HCT116 (cell line): ENCODE results near the gene TECPR1. TPM values are rescaled to one million over a fixed set of nuclear protein-coding genes. Genes with fewer than 3 reads are reported as not detected.

Experiments
- ATAC-seq: fragments of 200-7000 bp; cut with Tn5 transposase; 2 replicates; pipeline ENCODE4 v1.9.1; 2020; ENCODE audit warnings: mild to moderate bottlenecking, moderate library complexity
- BruUV-seq: library from RNA; stranded (reverse); fragments of 400-500 nt; replicated peaks from 2 replicates; lab custom pipeline; 2021; lab: Mats Ljungman, UMichigan
- CTCF ChIA-PET: fragments of 300-600 bp; sonication (Branson Sonifier 250); formaldehyde crosslinking; loops from one replicate; lab custom pipeline; 2021; ENCODE audit warnings: antibody characterized with exemption; lab: Charles Lee
- POLR2A ChIA-PET: fragments of 300-600, 350-600 bp; sonication (Branson Sonifier 250); formaldehyde crosslinking; loops from one replicate; lab custom pipeline; 2021; ENCODE audit warnings: antibody characterized with exemption; lab: Charles Lee
- RAD21 ChIA-PET, 2 experiments: fragments of 300-600 bp; sonication (Branson Sonifier 250); formaldehyde crosslinking; loops; one replicate each; lab custom pipeline; 2023; ENCODE audit warnings: low total read pairs in 2 of 2; ENCODE audit not compliant: uncharacterized antibody in 2 of 2, unreplicated experiment in 2 of 2, low non-redundant PET in 1 of 2; lab: Charles Lee
- DNase-seq: peaks from one replicate; pipeline ENCODE4 v3.0.0-alpha.2; 2010; ENCODE audit warnings: low read depth, low spot score
- H2AFZ ChIP-seq: fragments of 200-600 bp; shearing (Covaris generic), sonication (generic); 2 replicates; pipeline ENCODE4 v1.6.1; 2017; ENCODE audit warnings: low read depth, mixed run types, mixed read lengths, antibody characterized with exemption, low read length; ENCODE audit not compliant: poor library complexity, severe bottlenecking
- H3K27ac ChIP-seq: 2 replicates; pipeline ENCODE4 v1.5.1; 2012; ENCODE audit warnings: low read depth, low read length
- H3K27me3 ChIP-seq: fragments of 200-600 bp; sonication (generic); 2 replicates; pipeline ENCODE4 v1.6.1; 2016; ENCODE audit warnings: mixed run types, low read length, mixed read lengths; ENCODE audit not compliant: insufficient read depth
- H3K36me3 ChIP-seq, 2 experiments: fragments of 200-500 bp in 1 of 2; fragments of 200-600 bp in 1 of 2; sonication (Bioruptor generic) in 1 of 2; sonication (generic) in 1 of 2; 2 replicates each; pipeline versions ENCODE4 v1.5.1 to v1.6.1; 2014 to 2016; ENCODE audit warnings: low read length in 2 of 2, inconsistent platforms in 1 of 2, mixed read lengths in 1 of 2, mixed run types in 1 of 2; ENCODE audit not compliant: insufficient read depth in 2 of 2, control insufficient read depth in 1 of 2
- H3K4me1 ChIP-seq, 2 experiments: fragments of 200-600 bp in 1 of 2; sonication (generic) in 1 of 2; 2 replicates each; pipeline versions ENCODE4 v1.5.1 to v1.6.1; 2012 to 2017; ENCODE audit warnings: low read length in 2 of 2, inconsistent platforms in 1 of 2, mild to moderate bottlenecking in 1 of 2, mixed read lengths in 1 of 2, mixed run types in 1 of 2, moderate library complexity in 1 of 2; ENCODE audit not compliant: insufficient read depth in 2 of 2, control insufficient read depth in 1 of 2
- H3K4me2 ChIP-seq: fragments of 200-600 bp; sonication (generic); 2 replicates; pipeline ENCODE4 v1.6.1; 2017; ENCODE audit warnings: mixed run types, low read length, mixed read lengths
- H3K4me3 ChIP-seq, 2 experiments: fragments of 200-600 bp in 1 of 2; sonication (generic) in 1 of 2; replicated peaks in 1 of 2; 2 replicates each; pipeline ENCODE4 v1.5.1; 2011 to 2016; ENCODE audit warnings: low read length in 2 of 2, control low read depth in 1 of 2, low read depth in 1 of 2, mild to moderate bottlenecking in 1 of 2, mixed read lengths in 1 of 2, mixed run types in 1 of 2
- H3K79me2 ChIP-seq: fragments of 200-600 bp; sonication (generic); 2 replicates; pipeline ENCODE4 v1.6.1; 2017; ENCODE audit warnings: mild to moderate bottlenecking, mixed run types, low read length, moderate library complexity, mixed read lengths; ENCODE audit not compliant: insufficient read depth
- H3K9ac ChIP-seq: fragments of 200-600 bp; sonication (generic); 2 replicates; pipeline ENCODE4 v1.6.1; 2016; ENCODE audit warnings: low read length, mixed read lengths
- H3K9me2 ChIP-seq: fragments of 200-600 bp; sonication (generic), shearing (Covaris generic); 2 replicates; pipeline ENCODE4 v1.6.1; 2017; ENCODE audit warnings: mixed run types, mild to moderate bottlenecking, moderate library complexity; ENCODE audit not compliant: insufficient read depth
- H3K9me3 ChIP-seq, 2 experiments: fragments of 200-500 bp in 1 of 2; fragments of 200-600 bp in 1 of 2; sonication (Bioruptor generic) in 1 of 2; sonication (generic) in 1 of 2; 2 replicates each; pipeline ENCODE4 v1.6.1; 2014 to 2017; ENCODE audit warnings: low read length in 2 of 2, mixed read lengths in 2 of 2, inconsistent platforms in 1 of 2, low read depth in 1 of 2, mild to moderate bottlenecking in 1 of 2, mixed run types in 1 of 2, moderate library complexity in 1 of 2; ENCODE audit not compliant: control insufficient read depth in 1 of 2, insufficient read depth in 1 of 2
- H4K20me1 ChIP-seq: fragments of 200-600 bp; sonication (generic), shearing (Covaris generic); 2 replicates; pipeline ENCODE4 v1.6.1; 2017; ENCODE audit warnings: mixed run types, mild to moderate bottlenecking, moderate library complexity; ENCODE audit not compliant: insufficient read depth
- ATF3 ChIP-seq: IDR thresholded peaks from 2 replicates; pipeline ENCODE4 v1.6.1; 2012
- CBX3 ChIP-seq: IDR thresholded peaks from 2 replicates; pipeline ENCODE4 v1.6.1; 2012; ENCODE audit warnings: low read depth
- CEBPB ChIP-seq: IDR thresholded peaks from 2 replicates; pipeline ENCODE4 v1.6.1; 2012; ENCODE audit warnings: low read depth
- EGR1 ChIP-seq: IDR thresholded peaks from 2 replicates; pipeline ENCODE4 v1.6.1; 2012; ENCODE audit warnings: low read depth
- ELF1 ChIP-seq: IDR thresholded peaks from 2 replicates; pipeline ENCODE4 v1.6.1; 2012; ENCODE audit warnings: low read depth, borderline replicate concordance
- EZH2 ChIP-seq: fragments of 200-600 bp; sonication (generic); IDR thresholded peaks from 2 replicates; pipeline ENCODE4 v1.6.1; 2017; ENCODE audit warnings: antibody characterized with exemption, mixed run types
- EZH2phosphoT487 ChIP-seq: fragments of 200-600 bp; IDR thresholded peaks from 2 replicates; pipeline ENCODE4 v1.6.1; 2018; ENCODE audit warnings: antibody characterized with exemption, borderline replicate concordance
- FOSL1 ChIP-seq: IDR thresholded peaks from 2 replicates; pipeline ENCODE4 v1.6.1; 2012; ENCODE audit warnings: low read depth
- JUND ChIP-seq: IDR thresholded peaks from 2 replicates; pipeline ENCODE4 v1.6.1; 2012
- POLR2A ChIP-seq: IDR thresholded peaks from 2 replicates; pipeline ENCODE4 v1.7.0; 2011; ENCODE audit warnings: borderline replicate concordance; ENCODE audit not compliant: insufficient read depth, insufficient read length; ENCODE audit errors: extremely low read depth
- SIN3A ChIP-seq: IDR thresholded peaks from 2 replicates; pipeline ENCODE4 v1.6.1; 2012; ENCODE audit warnings: low read depth
- TCF7L2 ChIP-seq: IDR thresholded peaks from 2 replicates; pipeline ENCODE4 v1.7.0; 2011; ENCODE audit warnings: borderline replicate concordance, inconsistent platforms; ENCODE audit not compliant: insufficient read depth, insufficient read length; ENCODE audit errors: extremely low read depth
- ZNF274 ChIP-seq: fragments of 200-500 bp; sonication (Bioruptor generic); IDR thresholded peaks from 2 replicates; pipeline ENCODE4 v1.6.1; 2014; ENCODE audit warnings: mild to moderate bottlenecking, low read depth, low read length, inconsistent platforms
- intact Hi-C: fragments of 100-400 bp; cut with micrococcal nuclease; formaldehyde crosslinking; loops from 2 replicates; pipeline ENCODE4 v1.10.0; 2022
- total RNA-seq: library from RNA; stranded (reverse); gene quantifications from one replicate; pipeline ENCODE4 v1.2.1, GENCODE V29; 2021; ENCODE audit not compliant: unreplicated experiment
- TF ChIP-seq, protein P1 (sequence below): IDR thresholded peaks from 2 replicates; pipeline ENCODE4 v1.6.1; 2012; ENCODE audit warnings: low read depth
- TF ChIP-seq, protein P2 (sequence below): IDR thresholded peaks from 2 replicates; pipeline ENCODE4 v1.6.1; 2012

TECPR1 gene
- total RNA-seq, 1 experiment from 2014 or later, result 19.9 TPM

GRCh38 chr7:98286701-98287485 lies 34.9 kb upstream of the TECPR1 start:
- BruUV-seq, result no TSS peak
- DNase-seq, result no peak
- Histone ChIP-seq H2AFZ (no peak overlapping the region), H3K27ac (peak overlapping the region; percentile 68), H3K79me2 (peaks cover 96% of the 10 kb centered on the region), H3K27me3 (no peaks in the 10 kb centered on the region), H4K20me1 (peaks cover 3% of the 10 kb centered on the region; the same call in 1 of the 2 replicates), H3K9ac (peak overlapping the region; percentile 95)
- ChIA-PET CTCF (no interaction called here), POLR2A (no interaction called here), RAD21 (no interaction called here)
- TF ChIP-seq EZH2phosphoT487, result no peak
- no peak for TF ChIP-seq TCF7L2
- TF ChIP-seq CEBPB, result no peak
- no peak for TF ChIP-seq ATF3
- no peak for TF ChIP-seq EZH2
- no peak for TF ChIP-seq JUND
- TF ChIP-seq FOSL1, result no peak
- TF ChIP-seq SIN3A, result no peak
- TF ChIP-seq, protein P1, sequence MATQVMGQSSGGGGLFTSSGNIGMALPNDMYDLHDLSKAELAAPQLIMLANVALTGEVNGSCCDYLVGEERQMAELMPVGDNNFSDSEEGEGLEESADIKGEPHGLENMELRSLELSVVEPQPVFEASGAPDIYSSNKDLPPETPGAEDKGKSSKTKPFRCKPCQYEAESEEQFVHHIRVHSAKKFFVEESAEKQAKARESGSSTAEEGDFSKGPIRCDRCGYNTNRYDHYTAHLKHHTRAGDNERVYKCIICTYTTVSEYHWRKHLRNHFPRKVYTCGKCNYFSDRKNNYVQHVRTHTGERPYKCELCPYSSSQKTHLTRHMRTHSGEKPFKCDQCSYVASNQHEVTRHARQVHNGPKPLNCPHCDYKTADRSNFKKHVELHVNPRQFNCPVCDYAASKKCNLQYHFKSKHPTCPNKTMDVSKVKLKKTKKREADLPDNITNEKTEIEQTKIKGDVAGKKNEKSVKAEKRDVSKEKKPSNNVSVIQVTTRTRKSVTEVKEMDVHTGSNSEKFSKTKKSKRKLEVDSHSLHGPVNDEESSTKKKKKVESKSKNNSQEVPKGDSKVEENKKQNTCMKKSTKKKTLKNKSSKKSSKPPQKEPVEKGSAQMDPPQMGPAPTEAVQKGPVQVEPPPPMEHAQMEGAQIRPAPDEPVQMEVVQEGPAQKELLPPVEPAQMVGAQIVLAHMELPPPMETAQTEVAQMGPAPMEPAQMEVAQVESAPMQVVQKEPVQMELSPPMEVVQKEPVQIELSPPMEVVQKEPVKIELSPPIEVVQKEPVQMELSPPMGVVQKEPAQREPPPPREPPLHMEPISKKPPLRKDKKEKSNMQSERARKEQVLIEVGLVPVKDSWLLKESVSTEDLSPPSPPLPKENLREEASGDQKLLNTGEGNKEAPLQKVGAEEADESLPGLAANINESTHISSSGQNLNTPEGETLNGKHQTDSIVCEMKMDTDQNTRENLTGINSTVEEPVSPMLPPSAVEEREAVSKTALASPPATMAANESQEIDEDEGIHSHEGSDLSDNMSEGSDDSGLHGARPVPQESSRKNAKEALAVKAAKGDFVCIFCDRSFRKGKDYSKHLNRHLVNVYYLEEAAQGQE, result no peak
- TF ChIP-seq ZNF274, result no peak
- TF ChIP-seq, protein P2, sequence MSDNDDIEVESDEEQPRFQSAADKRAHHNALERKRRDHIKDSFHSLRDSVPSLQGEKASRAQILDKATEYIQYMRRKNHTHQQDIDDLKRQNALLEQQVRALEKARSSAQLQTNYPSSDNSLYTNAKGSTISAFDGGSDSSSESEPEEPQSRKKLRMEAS, result no peak
- no peak for TF ChIP-seq CBX3
- TF ChIP-seq ELF1, result no peak
- no peak for TF ChIP-seq EGR1
- TF ChIP-seq POLR2A, result no peak
- TF ChIP-seq, all 23 proteins: peak for 0
- intact Hi-C loops, result no loop called here
- H3K9me2 ChIP-seq, result no peaks in the 10 kb centered on the region
- ATAC-seq, result no peak
- peak overlapping the region; percentile 95 for H3K4me2 ChIP-seq
- peaks cover 42 to 70% of the 10 kb centered on the region in 2 experiments for H3K4me1 ChIP-seq
- peak overlapping the region in 1 of 2 experiments; percentile 41; a peak in 1 of 4 replicates for H3K4me3 ChIP-seq
- H3K9me3 ChIP-seq, result no peaks in the 10 kb centered on the region
- H3K36me3 ChIP-seq, result peaks cover 0 to 6% of the 10 kb centered on the region in 2 experiments; a peak in 2 of 4 replicates
